BJ (cell line): ENCODE measurements around the gene RPAIN. TPM values are rescaled to one million over a fixed set of nuclear protein-coding genes. Genes with fewer than 3 reads are reported as not detected.

ENCODE experiments used
- CTCF ChIA-PET: fragments of 350-600 bp; formaldehyde crosslinking; extraction: SDS; loops from one replicate; lab custom pipeline; 2021; ENCODE audit warnings: antibody characterized with exemption, inconsistent platforms; lab: Yijun Ruan, JAX
- POLR2A ChIA-PET: fragments of 300-600 bp; sonication (Branson Sonifier 250); formaldehyde crosslinking; extraction: SDS; loops from one replicate; lab custom pipeline; 2021; ENCODE audit warnings: antibody characterized with exemption; lab: Charles Lee
- DNase-seq: peaks from one replicate; pipeline ENCODE4 v3.0.0-alpha.2; 2011; ENCODE audit warnings: low read depth
- H3K27me3 ChIP-seq: 2 replicates; pipeline ENCODE4 v1.6.0; 2011; ENCODE audit warnings: low read length; ENCODE audit not compliant: control insufficient read depth, insufficient read depth
- H3K36me3 ChIP-seq: 2 replicates; pipeline ENCODE4 v1.5.1; 2011; ENCODE audit warnings: low read length; ENCODE audit not compliant: control insufficient read depth, insufficient read depth
- H3K4me3 ChIP-seq: 2 replicates; pipeline ENCODE4 v1.5.1; 2011; ENCODE audit warnings: low read depth, mild to moderate bottlenecking, control low read depth, low read length
- CTCF ChIP-seq: IDR thresholded peaks from 2 replicates; pipeline ENCODE4 v1.5.1; 2011; ENCODE audit warnings: low read depth, mild to moderate bottlenecking, control low read depth, inconsistent platforms, low read length, moderate library complexity; ENCODE audit not compliant: insufficient read depth
- polyA minus RNA-seq: library from RNA; depleted of rRNA, polyadenylated mRNA; stranded (reverse); fragments of >200 nt; gene quantifications from 2 replicates; pipeline ENCODE4 v1.2.3, GENCODE V29; 2011; rRNA and poly(A)+ RNA removed
- polyA plus RNA-seq: library from polyadenylated mRNA; depleted of rRNA; stranded (reverse); fragments of >200 nt; gene quantifications from 2 replicates; pipeline ENCODE4 v1.2.3, GENCODE V29; 2011; rRNA removed

RPAIN gene, protein sequence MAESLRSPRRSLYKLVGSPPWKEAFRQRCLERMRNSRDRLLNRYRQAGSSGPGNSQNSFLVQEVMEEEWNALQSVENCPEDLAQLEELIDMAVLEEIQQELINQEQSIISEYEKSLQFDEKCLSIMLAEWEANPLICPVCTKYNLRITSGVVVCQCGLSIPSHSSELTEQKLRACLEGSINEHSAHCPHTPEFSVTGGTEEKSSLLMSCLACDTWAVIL
- polyA plus RNA-seq, result 22.8 and 29.9 TPM in 2 replicates
- polyA minus RNA-seq, result 6.8 and 9.5 TPM in 2 replicates

DNA sequence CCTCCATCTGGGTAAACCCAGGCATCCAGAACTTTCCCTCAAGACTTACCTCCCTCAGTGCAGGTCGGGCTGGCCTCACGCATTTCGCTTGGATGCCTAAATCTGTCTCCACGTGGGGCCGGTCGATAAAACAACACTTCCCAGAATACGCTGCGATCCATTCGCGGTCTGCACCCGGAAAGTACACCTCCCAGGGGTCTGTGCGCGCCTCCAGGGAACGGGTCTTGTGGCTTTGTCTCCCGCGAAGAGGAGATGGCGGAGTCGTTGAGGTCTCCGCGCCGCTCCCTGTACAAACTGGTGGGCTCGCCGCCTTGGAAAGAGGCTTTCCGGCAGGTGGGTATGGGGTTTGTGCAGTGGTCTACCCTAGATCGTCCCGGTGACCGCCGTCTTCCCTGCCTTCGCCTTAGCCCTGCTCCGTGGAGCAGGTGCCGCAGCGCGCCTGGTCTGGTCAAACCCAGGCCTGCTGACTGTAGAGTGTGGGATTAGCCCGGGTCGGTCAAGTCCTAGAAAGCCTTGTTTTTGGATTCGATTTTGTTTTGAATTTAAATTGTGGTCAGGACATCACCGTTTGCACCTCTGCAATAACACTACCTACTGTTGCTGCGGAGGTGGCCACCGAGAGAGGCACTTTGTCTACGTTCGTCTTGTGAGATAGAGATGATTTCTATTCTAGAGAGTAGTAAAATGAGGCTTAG lies at the start of gene RPAIN:
Gene RPAIN (plus strand): TSS at position 224 of the 695 bp plus-strand sequence. CDS start 29 bp downstream, at position 253.
- no peak for TF ChIP-seq CTCF
- no peak for DNase-seq
- ChIA-PET POLR2A (no interaction called here), CTCF (interaction anchor here (0.9 to 1.2 kb wide), 3 partner anchors 19 to 192 kb away, joined by 3 to 6 read pairs (median 6); partner anchors contain the start of gene C1QBP)
- no peaks in the 10 kb centered on the region for H3K27me3 ChIP-seq
- H3K4me3 ChIP-seq, result peak within 1 kb of the TSS; percentile 65
- H3K36me3 ChIP-seq, result peaks cover 4% of the 10 kb centered on the region

- TF ChIP-seq CTCF, result no peak
- DNase-seq, result no peak
- POLR2A ChIA-PET, result no interaction called here
- CTCF ChIA-PET, result no interaction called here
- H3K36me3 ChIP-seq, result peaks cover 4% of the 10 kb centered on the region
- no peak overlapping the region for H3K4me3 ChIP-seq
- no peaks in the 10 kb centered on the region for H3K27me3 ChIP-seq
Observed at GRCh38 chr17:5370411-5370810, 49.6 kb upstream of the RPAIN start.

GRCh38 chr17:5373112-5373511 lies 46.9 kb upstream of the RPAIN start:
- TF ChIP-seq CTCF, result no peak
- POLR2A ChIA-PET, result interaction anchor here (0.6 kb wide), 1 partner anchor 21 kb away, joined by 3 read pairs; no protein-coding TSS in a partner anchor
- H3K36me3 ChIP-seq, result peaks cover 4% of the 10 kb centered on the region

GRCh38 chr17:5378566-5379207 lies 41.3 kb upstream of the RPAIN start:
- TF ChIP-seq CTCF, result no peak
- H3K4me3 ChIP-seq, result no peak overlapping the region
- ChIA-PET CTCF (interaction anchor here (0.7 kb wide), 1 partner anchor 10 kb away, joined by 3 read pairs; no protein-coding TSS in a partner anchor), POLR2A (no interaction called here)
- no peaks in the 10 kb centered on the region for H3K27me3 ChIP-seq
- H3K36me3 ChIP-seq, result peaks cover 21% of the 10 kb centered on the region
- DNase-seq, result no peak

More at GRCh38 chr17:5373112-5373511, 46.9 kb upstream of the RPAIN start:
- H3K4me3 ChIP-seq, result no peak overlapping the region
- H3K27me3 ChIP-seq, result no peaks in the 10 kb centered on the region
- DNase-seq, result no peak
- CTCF ChIA-PET, result no interaction called here
